PFSK-1 (cell line): ENCODE data around the gene PPP1CC.

Source experiments
- FOXP2 ChIP-seq: optimal IDR thresholded peaks from 2 replicates; pipeline ENCODE3; 2011; ENCODE audit warnings: borderline replicate concordance, control low read depth, inconsistent platforms; ENCODE audit not compliant: insufficient read depth; ENCODE audit errors: extremely low read length, extremely low read depth
- POLR2AphosphoS5 ChIP-seq: IDR thresholded peaks from 2 replicates; pipeline ENCODE4 v1.6.1; 2012; ENCODE audit warnings: low read depth, mild to moderate bottlenecking, control low read depth, low read length, moderate library complexity
- REST ChIP-seq, 2 experiments: IDR thresholded peaks; 2 replicates each; pipeline versions ENCODE4 v1.6.1 to v1.8.0; 2011 to 2012; ENCODE audit warnings: low read depth in 2 of 2, low read length in 2 of 2, control low read depth in 1 of 2, inconsistent platforms in 1 of 2, mild to moderate bottlenecking in 1 of 2, moderate library complexity in 1 of 2; ENCODE audit not compliant: insufficient read depth in 1 of 2
- SIN3A ChIP-seq: IDR thresholded peaks from 2 replicates; pipeline ENCODE4 v1.6.1; 2012; ENCODE audit warnings: mild to moderate bottlenecking, low read length, moderate library complexity, borderline replicate concordance; ENCODE audit not compliant: insufficient read depth
- TAF1 ChIP-seq: IDR thresholded peaks from 2 replicates; pipeline ENCODE4 v1.6.1; 2012; ENCODE audit warnings: low read length, control low read depth, borderline replicate concordance; ENCODE audit not compliant: insufficient read depth

Gene PPP1CC

GRCh38 chr12:110728628-110729027 is 14.1 kb downstream of the PPP1CC start:
- TF ChIP-seq FOXP2 (no peak), POLR2AphosphoS5 (no peak), SIN3A (no peak), REST (IDR thresholded peaks at IDR 0.05; ENCODE audit: insufficient read depth in 1 of 2, low read depth in 2 of 2, low read length in 2 of 2) (no peak), TAF1 (no peak)

GRCh38 chr12:110726708-110727369 is 15.9 kb downstream of the PPP1CC start:
- TF ChIP-seq POLR2AphosphoS5 = no peak; the same call in 1 of the 2 replicates
- TF ChIP-seq FOXP2 = no peak
- TF ChIP-seq TAF1 = no peak
- no peak for TF ChIP-seq SIN3A
- no peak for TF ChIP-seq REST (IDR thresholded peaks at IDR 0.05; ENCODE audit: insufficient read depth in 1 of 2, low read depth in 2 of 2, low read length in 2 of 2)

- TF ChIP-seq REST (IDR thresholded peaks at IDR 0.05; ENCODE audit: insufficient read depth in 1 of 2, low read depth in 2 of 2, low read length in 2 of 2) = no peak
- TF ChIP-seq POLR2AphosphoS5 = no peak; the same call in 1 of the 2 replicates
- no peak for TF ChIP-seq FOXP2
- TF ChIP-seq TAF1 = no peak
- TF ChIP-seq SIN3A = no peak
These were observed 16.7 kb downstream of the PPP1CC start for GRCh38 chr12:110726028-110726427.

GRCh38 chr12:110725267-110725666 is 17.4 kb downstream of the PPP1CC start:
- no peak for TF ChIP-seq SIN3A
- TF ChIP-seq POLR2AphosphoS5 = no peak
- TF ChIP-seq TAF1 = no peak
- no peak for TF ChIP-seq FOXP2
- no peak for TF ChIP-seq REST (IDR thresholded peaks at IDR 0.05; ENCODE audit: insufficient read depth in 1 of 2, low read depth in 2 of 2, low read length in 2 of 2)

- TF ChIP-seq TAF1 (no peak), SIN3A (no peak), FOXP2 (no peak), POLR2AphosphoS5 (no peak), REST (IDR thresholded peaks at IDR 0.05; ENCODE audit: insufficient read depth in 1 of 2, low read depth in 2 of 2, low read length in 2 of 2) (no peak)
These were observed 21.1 kb downstream of the PPP1CC start for GRCh38 chr12:110721570-110721969.
